GM18909 (cell line): ENCODE results near the gene ACTRT2.

Source experiments
- ATAC-seq: cut with Tn5 transposase; IDR thresholded peaks from one replicate; pipeline ENCODE4 v1.9.1; 2021; ENCODE audit warnings: mild to moderate bottlenecking; ENCODE audit not compliant: unreplicated experiment, poor library complexity

Gene ACTRT2

GRCh38 chr1:3049905-3050304, 28.6 kb downstream of the ACTRT2 start:
- no peak for ATAC-seq

- no peak for ATAC-seq
Observed at GRCh38 chr1:3050603-3051002, 29.3 kb downstream of the ACTRT2 start.

- no peak for ATAC-seq
Observed at GRCh38 chr1:3051270-3052268, 30.3 kb downstream of the ACTRT2 start.

GRCh38 chr1:3052501-3052900, 31.2 kb downstream of the ACTRT2 start:
- no peak for ATAC-seq

GRCh38 chr1:3053366-3053980, 32.2 kb downstream of the ACTRT2 start:
- no peak for ATAC-seq

GRCh38 chr1:3053986-3054385, 32.7 kb downstream of the ACTRT2 start:
- ATAC-seq = no peak

- ATAC-seq = no peak
Observed at GRCh38 chr1:3054474-3054873, 33.2 kb downstream of the ACTRT2 start.

GRCh38 chr1:3055051-3055450, 33.8 kb downstream of the ACTRT2 start:
- no peak for ATAC-seq

- no peak for ATAC-seq
Observed at GRCh38 chr1:3056641-3057040, 35.4 kb downstream of the ACTRT2 start.

GRCh38 chr1:3058263-3059030, 37.2 kb downstream of the ACTRT2 start:
- no peak for ATAC-seq

- no peak for ATAC-seq
Observed at GRCh38 chr1:3060127-3060526, 38.9 kb downstream of the ACTRT2 start.

- ATAC-seq = no peak
Observed at GRCh38 chr1:3060601-3061551, 39.6 kb downstream of the ACTRT2 start.

- ATAC-seq = no peak
Observed at GRCh38 chr1:3061566-3061965, 40.3 kb downstream of the ACTRT2 start.

- no peak for ATAC-seq
Observed at GRCh38 chr1:3061981-3062615, 40.8 kb downstream of the ACTRT2 start.

GRCh38 chr1:3062616-3063378, 41.5 kb downstream of the ACTRT2 start:
- no peak for ATAC-seq

- ATAC-seq = no peak
Observed at GRCh38 chr1:3063379-3064295, 42.4 kb downstream of the ACTRT2 start.

- no peak for ATAC-seq
Observed at GRCh38 chr1:3064296-3064850, 43.1 kb downstream of the ACTRT2 start.
